ENCODE results near the gene TMPO.
"Not testable (repeated sequence)": the region's sequence is repeated elsewhere in the genome, so short reads cannot be mapped to it uniquely, and the experiment has no call there.

TMPO gene

GRCh38 chr12:98578392-98578791 lies 63.0 kb downstream of the TMPO start:
- DNase-seq (ENCODE audit: low read depth in 3 of 3): no peak

GRCh38 chr12:98578821-98579220 lies 63.4 kb downstream of the TMPO start:
- no peak for DNase-seq (ENCODE audit: low read depth in 3 of 3)

GRCh38 chr12:98579347-98579746 lies 64.0 kb downstream of the TMPO start:
- no peak for DNase-seq (ENCODE audit: low read depth in 3 of 3)

- DNase-seq (ENCODE audit: low read depth in 3 of 3): no peak
Measured at GRCh38 chr12:98579835-98580234, 64.4 kb downstream of the TMPO start.

- DNase-seq (ENCODE audit: low read depth in 3 of 3): no peak
Measured at GRCh38 chr12:98580695-98581094, 65.3 kb downstream of the TMPO start.

- no peak for DNase-seq (ENCODE audit: low read depth in 3 of 3)
Measured at GRCh38 chr12:98581101-98581500, 65.7 kb downstream of the TMPO start.

- no peak for DNase-seq (ENCODE audit: low read depth in 3 of 3)
Measured at GRCh38 chr12:98582093-98582492, 66.7 kb downstream of the TMPO start.

- no peak for DNase-seq (ENCODE audit: low read depth in 3 of 3)
Measured at GRCh38 chr12:98587084-98587483, 71.7 kb downstream of the TMPO start.

GRCh38 chr12:98591209-98591608 lies 75.8 kb downstream of the TMPO start:
- no peak for DNase-seq (ENCODE audit: low read depth in 3 of 3)

- no peak for DNase-seq (ENCODE audit: low read depth in 3 of 3)
Measured at GRCh38 chr12:98592825-98593322, 77.5 kb downstream of the TMPO start.

- peak; percentile 84 to 91 (median 87) for DNase-seq (ENCODE audit: low read depth in 3 of 3)
Measured at GRCh38 chr12:98593351-98594049, 78.1 kb downstream of the TMPO start, which contains the start of gene SLC25A3. SLC25A3 (plus strand) TSS chr12:98593686; CDS start chr12:98593979, 293 bp downstream.

GRCh38 chr12:98594050-98594835 lies 78.9 kb downstream of the TMPO start:
- peak in 1 of 3 experiments; percentile 13 for DNase-seq (ENCODE audit: low read depth in 3 of 3)

- DNase-seq (ENCODE audit: low read depth in 3 of 3): no peak
Measured at GRCh38 chr12:98595243-98595988, 80.0 kb downstream of the TMPO start.

GRCh38 chr12:98597313-98597712 lies 81.9 kb downstream of the TMPO start:
- not testable (repeated sequence) for DNase-seq (ENCODE audit: low read depth in 3 of 3)

All from stimulated activated CD4-positive, alpha-beta T cell treated with anti-CD3 and anti-CD28 coated beads, TNF-alpha, amount 100 ng/mL, for 24 hours (primary cell).